KMS-11 (cell line): ENCODE measurements around the gene RHBG.

Experiments used
- H2AFZ ChIP-seq: fragments of 200-600 bp; sonication (generic); 2 replicates; pipeline ENCODE4 v1.6.1; 2016; ENCODE audit warnings: antibody characterized with exemption, mixed run types, low read depth
- H3K27ac ChIP-seq: fragments of 200-600 bp; sonication (generic); 2 replicates; pipeline ENCODE4 v1.6.1; 2016; ENCODE audit warnings: mild to moderate bottlenecking, mixed run types
- H3K27me3 ChIP-seq: fragments of 200-600 bp; sonication (generic); 2 replicates; pipeline ENCODE4 v1.6.1; 2017; ENCODE audit warnings: mild to moderate bottlenecking, low read depth, mixed run types, moderate library complexity; ENCODE audit not compliant: insufficient read depth
- H3K36me3 ChIP-seq: fragments of 200-600 bp; sonication (generic); 2 replicates; pipeline ENCODE4 v1.6.1; 2017; ENCODE audit warnings: mild to moderate bottlenecking, mixed run types; ENCODE audit not compliant: insufficient read depth
- H3K4me1 ChIP-seq: fragments of 200-600 bp; sonication (generic); 2 replicates; pipeline ENCODE4 v1.6.1; 2016; ENCODE audit warnings: mild to moderate bottlenecking, low read depth, mixed run types; ENCODE audit not compliant: poor library complexity, severe bottlenecking
- H3K4me2 ChIP-seq: fragments of 200-600 bp; sonication (generic); 2 replicates; pipeline ENCODE4 v1.7.0; 2016; ENCODE audit warnings: mild to moderate bottlenecking, mixed run types
- H3K4me3 ChIP-seq: fragments of 200-600 bp; sonication (generic); IDR thresholded peaks from 2 replicates; pipeline ENCODE4 v1.6.1; 2017; ENCODE audit warnings: low read depth, low read length, mixed read lengths; ENCODE audit not compliant: insufficient read depth
- H3K79me2 ChIP-seq: fragments of 200-600 bp; sonication (generic); 2 replicates; pipeline ENCODE4 v1.6.1; 2016; ENCODE audit warnings: low read depth, mixed run types; ENCODE audit not compliant: insufficient read depth
- H3K9ac ChIP-seq: fragments of 200-600 bp; sonication (generic); 2 replicates; pipeline ENCODE4 v1.6.1; 2016; ENCODE audit warnings: mild to moderate bottlenecking, mixed run types
- H4K20me1 ChIP-seq: fragments of 200-600 bp; sonication (generic); 2 replicates; pipeline ENCODE4 v1.6.1; 2016; ENCODE audit warnings: mild to moderate bottlenecking, mixed run types; ENCODE audit not compliant: insufficient read depth
- CTCF ChIP-seq: fragments of 200-600 bp; sonication (generic); conservative IDR thresholded peaks from 2 replicates; pipeline ENCODE4 v1.6.1; 2017; ENCODE audit warnings: low read depth, mild to moderate bottlenecking, antibody characterized with exemption, low read length, moderate library complexity, mixed read lengths

RHBG gene

GRCh38 chr1:156433602-156434001 is 64.6 kb downstream of the RHBG start:
- Histone ChIP-seq H4K20me1 (no peaks in the 10 kb centered on the region), H3K27ac (no peak overlapping the region), H2AFZ (no peak overlapping the region), H3K36me3 (no peaks in the 10 kb centered on the region), H3K9ac (no peak overlapping the region), H3K79me2 (no peaks in the 10 kb centered on the region), H3K4me3 (no peak overlapping the region), H3K4me1 (no peaks in the 10 kb centered on the region), H3K27me3 (peaks cover 100% of the 10 kb centered on the region), H3K4me2 (no peak overlapping the region)
- TF ChIP-seq CTCF = no peak
